GM06990 (cell line): ENCODE data around the gene EMC10.

Experiments
- DNase-seq: peaks from one replicate; pipeline ENCODE4 v3.0.0-alpha.2; 2011; ENCODE audit not compliant: insufficient read length; ENCODE audit errors: extremely low read depth
- H3K27me3 ChIP-seq: replicated peaks from 2 replicates; pipeline ENCODE4 v1.6.0; 2011; ENCODE audit warnings: low read length; ENCODE audit not compliant: control insufficient read depth, insufficient read depth
- H3K36me3 ChIP-seq: 2 replicates; pipeline ENCODE4 v1.5.1; 2011; ENCODE audit warnings: low read length; ENCODE audit not compliant: control insufficient read depth, insufficient read depth
- H3K4me3 ChIP-seq: replicated peaks from 2 replicates; pipeline ENCODE4 v1.5.1; 2011; ENCODE audit warnings: low read depth, mild to moderate bottlenecking, control low read depth, low read length
- TF ChIP-seq, protein P1 (sequence below): IDR thresholded peaks from 2 replicates; pipeline ENCODE4 v1.5.1; 2011; ENCODE audit warnings: low read length, control low read depth, mild to moderate bottlenecking, inconsistent platforms; ENCODE audit not compliant: insufficient read depth, poor library complexity, severe bottlenecking

EMC10 gene

GRCh38 chr19:50488389-50489194, 12.3 kb downstream of the EMC10 start:
- Histone ChIP-seq H3K36me3 (peaks cover 4% of the 10 kb centered on the region; the same call in 1 of the 2 replicates), H3K27me3 (no peaks in the 10 kb centered on the region), H3K4me3 (no peak overlapping the region)
- TF ChIP-seq, protein P1, sequence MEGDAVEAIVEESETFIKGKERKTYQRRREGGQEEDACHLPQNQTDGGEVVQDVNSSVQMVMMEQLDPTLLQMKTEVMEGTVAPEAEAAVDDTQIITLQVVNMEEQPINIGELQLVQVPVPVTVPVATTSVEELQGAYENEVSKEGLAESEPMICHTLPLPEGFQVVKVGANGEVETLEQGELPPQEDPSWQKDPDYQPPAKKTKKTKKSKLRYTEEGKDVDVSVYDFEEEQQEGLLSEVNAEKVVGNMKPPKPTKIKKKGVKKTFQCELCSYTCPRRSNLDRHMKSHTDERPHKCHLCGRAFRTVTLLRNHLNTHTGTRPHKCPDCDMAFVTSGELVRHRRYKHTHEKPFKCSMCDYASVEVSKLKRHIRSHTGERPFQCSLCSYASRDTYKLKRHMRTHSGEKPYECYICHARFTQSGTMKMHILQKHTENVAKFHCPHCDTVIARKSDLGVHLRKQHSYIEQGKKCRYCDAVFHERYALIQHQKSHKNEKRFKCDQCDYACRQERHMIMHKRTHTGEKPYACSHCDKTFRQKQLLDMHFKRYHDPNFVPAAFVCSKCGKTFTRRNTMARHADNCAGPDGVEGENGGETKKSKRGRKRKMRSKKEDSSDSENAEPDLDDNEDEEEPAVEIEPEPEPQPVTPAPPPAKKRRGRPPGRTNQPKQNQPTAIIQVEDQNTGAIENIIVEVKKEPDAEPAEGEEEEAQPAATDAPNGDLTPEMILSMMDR: no peak
- no peak for DNase-seq

- no peak for DNase-seq
- Histone ChIP-seq H3K36me3 (peaks cover 4% of the 10 kb centered on the region; the same call in 1 of the 2 replicates), H3K27me3 (no peaks in the 10 kb centered on the region), H3K4me3 (no peak overlapping the region)
- TF ChIP-seq, protein P1: no peak
Observed at GRCh38 chr19:50489461-50490011, 13.2 kb downstream of the EMC10 start.

- H3K27me3 ChIP-seq: no peaks in the 10 kb centered on the region
- no peak for DNase-seq
- no peaks in the 10 kb centered on the region; the same call in 1 of the 2 replicates for H3K36me3 ChIP-seq
- no peak overlapping the region for H3K4me3 ChIP-seq
- TF ChIP-seq, protein P1: no peak
Observed at GRCh38 chr19:50490411-50490811, 14.1 kb downstream of the EMC10 start.

DNA sequence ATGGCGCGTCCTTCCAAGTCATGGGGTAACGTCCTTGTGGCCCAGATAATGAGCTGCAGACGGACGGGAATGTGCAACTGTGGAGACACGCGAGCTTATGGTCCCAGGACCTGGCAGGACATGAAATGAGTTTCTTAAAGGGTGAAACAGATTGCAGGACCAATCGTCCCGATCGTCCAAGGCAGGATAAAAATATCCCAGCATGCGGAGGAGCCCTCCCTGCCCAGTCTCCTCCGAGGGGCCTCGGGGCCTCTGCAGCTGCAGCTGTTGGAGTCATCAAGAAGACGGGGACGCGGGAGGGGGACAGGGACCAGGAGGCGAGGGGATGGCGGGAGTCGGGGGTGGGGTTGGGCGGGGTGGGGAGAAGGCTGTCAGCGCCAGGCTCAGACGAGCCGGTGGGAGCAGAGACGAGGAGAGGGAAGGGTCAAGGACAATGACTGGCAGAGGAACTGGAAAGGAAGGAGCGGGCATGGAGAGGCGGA, 14.7 kb downstream of the EMC10 start:
- TF ChIP-seq, protein P1: no peak
- H3K36me3 ChIP-seq: no peaks in the 10 kb centered on the region
- no peaks in the 10 kb centered on the region for H3K27me3 ChIP-seq
- DNase-seq: no peak
- H3K4me3 ChIP-seq: no peak overlapping the region

- Histone ChIP-seq H3K36me3 (no peaks in the 10 kb centered on the region), H3K4me3 (no peak overlapping the region), H3K27me3 (no peaks in the 10 kb centered on the region)
- TF ChIP-seq, protein P1: no peak
- no peak for DNase-seq
Observed at GRCh38 chr19:50492303-50493052, 16.2 kb downstream of the EMC10 start.
